Stimulated activated effector memory CD8-positive, alpha-beta T cell treated with anti-CD3 and anti-CD28 coated beads, Interleukin-12 subunit alpha, Interleukin-12 subunit beta, amount 100 ng/mL, for 72 hours (primary cell): ENCODE data around the gene CC2D2A.
A peak's percentile ranks its signal among the peaks of the same experiment; 100 is the strongest.
"Not testable (repeated sequence)": the region's sequence is repeated elsewhere in the genome, so short reads cannot be mapped to it uniquely, and the experiment has no call there.

Experiments used
- ATAC-seq: fragments of 150-1000 bp; cut with Tn5 transposase; 2 replicates; pipeline ENCODE4 v1.10.0; 2021
- DNase-seq, 2 donors: peaks; one replicate each; pipeline ENCODE4 v3.0.0; 2021 to 2022; ENCODE audit warnings: low spot score in 2 of 2
- H3K27ac Mint-ChIP-seq: one replicate; pipeline ENCODE4 v1.8.0; 2022; ENCODE audit warnings: mild to moderate bottlenecking, mixed read lengths
- H3K36me3 Mint-ChIP-seq: one replicate; pipeline ENCODE4 v1.8.0; 2022; ENCODE audit warnings: mild to moderate bottlenecking, mixed read lengths
- H3K4me1 Mint-ChIP-seq: one replicate; pipeline ENCODE4 v1.8.0; 2022; ENCODE audit warnings: mixed read lengths
- H3K4me3 Mint-ChIP-seq: one replicate; pipeline ENCODE4 v1.8.0; 2022; ENCODE audit warnings: mild to moderate bottlenecking, mixed read lengths
- H3K9me3 Mint-ChIP-seq: one replicate; pipeline ENCODE4 v1.8.0; 2022; ENCODE audit warnings: mixed read lengths

CC2D2A gene

DNA sequence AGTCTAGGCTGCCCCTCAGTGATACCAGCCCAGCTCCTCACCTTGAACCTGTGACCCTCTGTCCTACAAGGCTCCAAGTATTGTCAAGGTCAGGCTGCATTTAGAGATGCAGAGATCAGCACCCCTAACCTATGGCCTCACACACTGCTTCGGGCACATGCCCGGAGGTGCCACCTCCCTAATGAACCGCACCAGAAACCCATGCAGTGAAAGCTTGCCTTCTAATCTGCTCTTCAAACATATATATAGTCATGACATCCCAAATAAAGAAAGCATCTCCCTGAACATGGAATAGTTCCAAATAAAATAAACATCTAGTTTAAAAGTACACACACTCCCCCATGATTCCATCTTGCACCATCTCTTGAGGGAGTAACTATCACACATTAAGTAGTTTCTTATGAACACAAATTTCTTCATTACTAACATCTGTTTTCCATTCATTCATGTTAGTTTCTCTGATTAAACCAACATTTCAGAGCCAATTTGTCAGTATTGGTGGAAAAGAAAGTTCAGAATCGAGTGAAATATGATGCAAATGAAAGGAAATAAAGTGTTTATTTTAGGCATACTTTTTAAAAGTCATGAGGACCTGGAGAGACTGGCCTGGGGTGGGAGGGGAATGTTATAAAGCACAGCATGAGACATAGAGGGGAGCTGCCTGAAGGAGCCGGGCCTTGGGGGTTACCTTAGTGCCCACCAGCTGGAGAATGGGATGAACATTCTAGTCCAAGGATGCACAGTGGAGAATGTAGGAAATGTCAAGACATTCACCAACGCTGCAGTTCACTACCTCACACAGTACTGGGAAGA, 19.2 kb downstream of the CC2D2A start:
- no peak overlapping the region for H3K4me3 Mint-ChIP-seq
- no peaks in the 10 kb centered on the region for H3K36me3 Mint-ChIP-seq
- ATAC-seq (no peak), DNase-seq (no peak)
- H3K4me1 Mint-ChIP-seq = no peaks in the 10 kb centered on the region
- H3K9me3 Mint-ChIP-seq = peaks cover 27% of the 10 kb centered on the region
- no peak overlapping the region for H3K27ac Mint-ChIP-seq

DNA sequence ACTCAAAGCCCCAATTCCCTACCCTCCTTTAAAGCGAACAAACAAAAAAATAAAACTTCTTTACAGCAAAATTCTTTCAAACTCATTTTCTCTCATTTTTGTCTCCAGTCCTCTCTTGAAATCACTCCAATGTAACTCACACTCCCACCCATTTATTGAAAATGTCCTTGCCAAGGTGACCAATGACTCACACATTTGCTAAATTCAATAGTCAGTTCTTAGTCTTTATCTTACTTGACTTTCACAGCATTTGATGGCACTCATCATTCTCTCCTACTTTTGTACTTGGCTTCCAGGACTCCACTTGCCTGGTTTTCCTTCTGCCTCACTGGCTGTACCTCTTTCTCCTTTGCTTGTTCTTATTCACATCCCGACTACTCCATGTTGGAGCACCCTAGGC, 19.9 kb downstream of the CC2D2A start:
- H3K9me3 Mint-ChIP-seq = peaks cover 21% of the 10 kb centered on the region
- ATAC-seq = no peak
- H3K36me3 Mint-ChIP-seq = no peaks in the 10 kb centered on the region
- H3K4me3 Mint-ChIP-seq = no peak overlapping the region
- DNase-seq = no peak
- no peaks in the 10 kb centered on the region for H3K4me1 Mint-ChIP-seq
- H3K27ac Mint-ChIP-seq = no peak overlapping the region

DNA sequence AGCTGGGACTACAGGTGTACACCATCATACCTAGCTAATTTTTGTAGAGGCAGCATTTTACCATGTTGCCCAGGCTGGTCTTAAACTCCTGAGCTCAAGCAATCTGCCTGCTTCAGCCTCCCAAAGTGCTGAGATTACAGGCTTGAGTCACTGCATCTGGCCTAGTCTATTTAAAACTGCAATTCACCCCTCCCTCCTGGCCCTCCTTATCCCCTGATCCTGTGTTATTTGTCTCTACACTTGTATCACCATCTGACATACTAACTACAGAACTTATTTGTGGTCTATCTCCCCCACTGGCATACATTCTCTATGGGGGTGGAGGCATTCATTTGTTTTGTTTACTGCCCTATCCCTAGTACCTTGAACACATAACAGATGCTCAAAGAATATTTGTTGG, 23.7 kb downstream of the CC2D2A start:
- no peaks in the 10 kb centered on the region for H3K36me3 Mint-ChIP-seq
- no peaks in the 10 kb centered on the region for H3K4me1 Mint-ChIP-seq
- no peak overlapping the region for H3K4me3 Mint-ChIP-seq
- no peak overlapping the region for H3K27ac Mint-ChIP-seq
- H3K9me3 Mint-ChIP-seq = peaks cover 11% of the 10 kb centered on the region
- no peak for ATAC-seq
- no peak for DNase-seq

DNA sequence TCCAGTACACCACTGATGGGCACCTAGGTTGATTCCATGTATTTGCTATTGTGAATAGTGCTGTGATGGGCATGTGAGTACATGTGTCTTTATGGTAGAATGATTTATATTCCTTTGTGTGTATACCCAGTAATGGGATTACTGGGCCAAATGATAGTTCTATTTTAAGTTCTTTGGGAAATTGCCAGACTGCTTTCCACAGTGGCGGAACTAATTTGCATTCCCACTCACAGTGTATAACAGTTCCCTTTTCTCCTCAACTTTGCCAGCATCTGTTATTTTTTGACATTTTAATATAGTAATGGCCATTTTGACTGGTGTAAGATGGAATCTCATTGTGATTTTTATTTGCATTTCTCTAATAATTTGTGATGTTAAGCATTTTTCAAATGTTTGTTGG, 25.9 kb downstream of the CC2D2A start:
- H3K36me3 Mint-ChIP-seq = no peaks in the 10 kb centered on the region
- H3K9me3 Mint-ChIP-seq = no peaks in the 10 kb centered on the region
- DNase-seq (no peak), ATAC-seq (no peak)
- no peaks in the 10 kb centered on the region for H3K4me1 Mint-ChIP-seq
- no peak overlapping the region for H3K27ac Mint-ChIP-seq
- no peak overlapping the region for H3K4me3 Mint-ChIP-seq

DNA sequence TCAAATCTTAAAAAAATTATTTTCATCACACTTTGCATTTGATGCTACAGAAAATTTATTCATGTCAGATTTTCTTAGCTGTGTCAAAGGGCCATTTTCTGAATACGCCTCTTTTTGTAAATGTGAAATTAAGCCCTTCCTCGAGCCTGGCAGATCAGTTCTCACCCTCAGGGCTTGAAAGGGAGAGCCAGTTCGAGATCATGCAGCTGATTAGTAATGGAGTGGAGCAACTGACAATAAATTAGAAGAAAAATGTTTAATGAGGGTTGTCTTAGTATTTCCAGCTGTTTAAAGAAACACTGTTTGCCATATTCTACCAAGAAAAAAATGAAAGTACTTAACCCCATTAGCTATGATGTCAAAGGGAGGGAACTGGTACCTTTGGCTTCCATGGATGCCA, 28.7 kb downstream of the CC2D2A start:
- Mint-ChIP-seq H3K36me3 (peaks cover 5% of the 10 kb centered on the region), H3K27ac (no peak overlapping the region), H3K4me3 (no peak overlapping the region), H3K4me1 (no peaks in the 10 kb centered on the region), H3K9me3 (no peaks in the 10 kb centered on the region)
- ATAC-seq = no peak
- DNase-seq = no peak

DNA sequence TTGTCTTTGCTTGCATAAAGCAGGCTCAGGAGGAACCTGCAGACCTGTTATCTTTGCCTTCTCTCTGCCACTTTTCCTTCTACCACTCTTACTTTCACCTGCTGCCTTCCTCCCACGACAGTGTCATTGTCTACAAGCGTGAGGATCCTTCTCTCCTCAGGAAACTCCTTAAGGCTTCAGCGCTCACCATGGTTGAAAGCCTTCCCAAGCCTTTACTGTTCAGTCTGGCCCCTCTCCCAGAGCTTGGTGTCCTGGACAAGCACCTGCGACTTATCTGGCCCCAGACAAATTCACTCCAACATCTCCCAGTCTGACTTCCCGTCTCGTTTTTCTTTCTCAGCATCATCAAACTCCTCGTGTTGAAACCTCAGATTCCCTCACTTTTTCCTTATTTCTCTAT, 31.0 kb downstream of the CC2D2A start:
- no peak for ATAC-seq
- Mint-ChIP-seq H3K9me3 (no peaks in the 10 kb centered on the region), H3K27ac (no peak overlapping the region), H3K4me3 (no peak overlapping the region), H3K4me1 (no peaks in the 10 kb centered on the region), H3K36me3 (peaks cover 5% of the 10 kb centered on the region)
- DNase-seq = no peak

DNA sequence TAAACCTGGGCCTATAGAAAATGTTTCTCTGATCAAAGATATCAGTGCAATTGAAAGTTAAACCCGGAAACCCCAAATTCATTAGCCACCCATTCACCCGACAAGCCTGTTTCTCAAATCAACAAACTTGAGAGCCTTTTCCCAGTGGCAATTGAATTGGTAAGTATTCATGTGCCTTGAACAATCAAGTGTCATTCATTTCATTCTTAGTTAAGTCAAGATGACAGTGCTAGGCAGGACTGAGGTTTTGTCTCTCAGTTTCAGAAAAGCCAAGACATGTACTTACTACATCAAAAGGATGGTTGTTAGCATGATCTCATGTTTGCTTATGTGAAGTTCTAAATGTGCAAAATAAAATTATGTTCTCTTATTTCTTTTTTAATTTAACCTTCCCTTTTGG, 32.3 kb downstream of the CC2D2A start:
- no peak overlapping the region for H3K27ac Mint-ChIP-seq
- no peaks in the 10 kb centered on the region for H3K4me1 Mint-ChIP-seq
- H3K36me3 Mint-ChIP-seq = peaks cover 5% of the 10 kb centered on the region
- no peaks in the 10 kb centered on the region for H3K9me3 Mint-ChIP-seq
- DNase-seq = no peak
- H3K4me3 Mint-ChIP-seq = no peak overlapping the region
- ATAC-seq = peak; percentile 43

DNA sequence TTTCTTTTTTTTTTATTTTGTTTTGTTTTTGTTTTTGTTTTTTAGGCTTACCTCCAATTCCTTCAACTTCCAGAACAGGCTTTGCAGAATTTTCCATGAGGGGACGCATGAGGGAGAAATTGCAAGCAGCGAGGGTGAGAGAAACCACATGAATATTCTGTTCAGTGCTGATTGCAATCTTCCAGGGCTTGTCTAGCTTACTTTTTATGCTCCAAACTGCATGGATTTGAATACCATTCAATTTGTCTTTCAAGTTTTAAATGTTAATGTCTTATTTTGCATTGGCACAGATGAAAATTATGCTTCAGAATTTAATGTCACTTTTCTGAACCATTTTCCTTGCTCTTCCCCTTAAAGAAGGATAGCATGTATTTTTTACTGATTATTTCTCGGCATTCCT, 32.7 kb downstream of the CC2D2A start:
- Mint-ChIP-seq H3K4me1 (no peaks in the 10 kb centered on the region), H3K4me3 (no peak overlapping the region), H3K36me3 (peaks cover 5% of the 10 kb centered on the region), H3K27ac (no peak overlapping the region), H3K9me3 (no peaks in the 10 kb centered on the region)
- no peak for DNase-seq
- ATAC-seq = no peak

DNA sequence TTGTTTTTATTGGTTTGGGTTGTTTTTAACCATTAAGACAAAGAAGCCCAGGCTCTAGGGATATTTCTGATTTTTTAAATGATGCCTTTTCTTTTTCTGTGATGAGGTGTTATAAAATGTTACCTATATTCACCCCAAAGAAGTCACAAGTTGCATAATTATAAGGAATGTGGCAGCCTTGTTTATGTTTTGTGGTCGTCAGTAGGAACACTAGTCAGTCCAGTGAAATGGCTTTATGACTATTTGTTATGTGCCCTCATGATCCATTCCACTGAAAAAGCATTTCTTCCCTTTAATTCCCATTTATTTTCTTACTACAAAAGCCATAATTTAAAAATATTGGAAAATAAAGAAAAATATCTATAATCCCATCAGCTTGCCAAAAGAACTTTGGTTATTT, 34.4 kb downstream of the CC2D2A start:
- DNase-seq (no peak), ATAC-seq (no peak)
- no peak overlapping the region for H3K27ac Mint-ChIP-seq

DNA sequence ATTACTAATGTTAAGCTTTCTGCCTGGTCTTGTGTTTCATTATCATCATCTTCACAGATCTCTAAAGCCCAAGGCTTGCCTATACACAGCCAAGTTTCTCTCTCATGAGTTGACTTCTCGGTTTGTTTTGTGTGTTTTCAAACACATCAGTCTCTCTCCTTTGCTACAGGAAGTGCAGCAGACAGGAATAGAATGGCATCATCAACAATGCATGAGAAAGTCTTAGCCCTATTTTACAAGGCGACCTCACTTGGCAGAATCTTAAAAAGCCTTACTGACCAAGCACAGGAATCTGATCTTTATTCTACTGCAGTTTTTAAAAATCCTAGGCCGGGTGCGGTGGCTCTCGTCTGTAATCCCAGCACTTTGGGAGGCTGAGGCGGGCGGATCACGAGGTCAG, 36.8 kb downstream of the CC2D2A start:
- ATAC-seq (no peak), DNase-seq (no peak)
- H3K27ac Mint-ChIP-seq = no peak overlapping the region
- no peaks in the 10 kb centered on the region for H3K4me1 Mint-ChIP-seq
- peaks cover 5% of the 10 kb centered on the region for H3K36me3 Mint-ChIP-seq
- H3K4me3 Mint-ChIP-seq = no peak overlapping the region
- H3K9me3 Mint-ChIP-seq = no peaks in the 10 kb centered on the region

More for the DNA sequence above, 34.4 kb downstream of the CC2D2A start:
- Mint-ChIP-seq H3K4me3 (no peak overlapping the region), H3K4me1 (no peaks in the 10 kb centered on the region), H3K9me3 (no peaks in the 10 kb centered on the region), H3K36me3 (peaks cover 5% of the 10 kb centered on the region)

DNA sequence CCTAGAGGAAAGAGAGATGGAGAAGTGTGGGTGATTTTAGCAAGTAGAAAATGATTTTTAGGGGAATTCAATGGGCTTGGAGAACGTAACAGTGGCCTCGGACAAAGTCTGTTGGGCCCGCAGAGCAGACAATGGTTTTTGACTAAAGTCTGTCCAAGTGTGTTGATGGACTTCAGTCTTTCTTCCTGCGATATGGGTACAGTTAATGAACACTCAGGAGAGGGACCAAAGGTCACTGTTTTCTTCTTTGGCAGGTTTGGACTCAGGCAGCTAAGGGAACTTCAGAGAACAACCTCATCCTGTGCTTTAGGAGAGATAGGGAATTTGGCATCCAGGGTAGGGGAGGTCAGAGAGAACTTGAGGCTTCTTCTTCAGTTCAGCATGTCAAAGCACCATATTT, 38.0 kb downstream of the CC2D2A start:
- Mint-ChIP-seq H3K27ac (no peak overlapping the region), H3K4me1 (no peaks in the 10 kb centered on the region), H3K9me3 (no peaks in the 10 kb centered on the region)

DNA sequence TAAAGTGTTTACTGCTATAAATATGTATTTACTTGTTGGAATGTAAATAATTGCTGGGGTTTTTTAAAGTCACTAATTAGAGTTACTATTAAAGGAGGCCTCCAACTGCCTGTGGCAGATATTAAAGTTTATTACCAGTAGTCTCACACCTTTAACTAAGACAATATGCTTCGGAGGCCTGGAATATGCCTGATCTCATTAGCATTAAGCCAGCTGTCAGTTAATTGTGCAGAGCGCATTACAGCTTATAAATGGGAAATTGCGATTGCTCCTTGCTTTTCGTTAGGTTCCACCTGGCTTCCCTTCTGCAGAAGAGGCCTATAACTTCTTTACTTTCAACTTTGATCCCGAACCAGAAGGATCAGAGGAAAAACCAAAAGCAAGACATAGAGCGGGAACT, 41.3 kb downstream of the CC2D2A start:
- Mint-ChIP-seq H3K27ac (no peak overlapping the region), H3K9me3 (no peaks in the 10 kb centered on the region), H3K36me3 (peaks cover 6% of the 10 kb centered on the region), H3K4me1 (no peaks in the 10 kb centered on the region), H3K4me3 (no peak overlapping the region)
- ATAC-seq = no peak
- DNase-seq = no peak

More for the DNA sequence above, 38.0 kb downstream of the CC2D2A start:
- Mint-ChIP-seq H3K4me3 (no peak overlapping the region), H3K36me3 (peaks cover 6% of the 10 kb centered on the region)
- ATAC-seq = no peak
- DNase-seq = no peak

DNA sequence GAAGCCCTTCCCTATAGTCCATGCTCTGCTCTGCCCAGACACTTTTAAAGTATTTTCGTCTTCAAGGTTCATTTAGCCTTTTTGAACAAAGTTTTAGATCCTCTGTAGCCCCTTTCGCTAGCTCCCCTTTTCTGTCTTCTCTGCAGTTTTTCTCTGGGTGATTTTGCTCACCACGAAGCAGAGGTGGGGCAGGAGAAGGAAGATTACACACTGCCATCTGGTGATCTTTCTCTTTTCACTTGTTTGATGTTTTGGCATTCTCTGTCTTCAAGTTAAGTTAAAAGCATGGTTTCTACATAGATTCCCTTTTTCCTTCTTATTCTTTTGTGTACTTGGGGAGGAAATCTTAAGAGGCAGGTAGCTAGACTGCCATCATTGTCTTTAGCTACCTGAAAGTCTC, 43.9 kb downstream of the CC2D2A start:
- no peak overlapping the region for H3K27ac Mint-ChIP-seq
- DNase-seq = no peak
- H3K4me3 Mint-ChIP-seq = no peak overlapping the region
- no peaks in the 10 kb centered on the region for H3K4me1 Mint-ChIP-seq
- no peaks in the 10 kb centered on the region for H3K9me3 Mint-ChIP-seq
- peaks cover 6% of the 10 kb centered on the region for H3K36me3 Mint-ChIP-seq
- ATAC-seq = no peak

DNA sequence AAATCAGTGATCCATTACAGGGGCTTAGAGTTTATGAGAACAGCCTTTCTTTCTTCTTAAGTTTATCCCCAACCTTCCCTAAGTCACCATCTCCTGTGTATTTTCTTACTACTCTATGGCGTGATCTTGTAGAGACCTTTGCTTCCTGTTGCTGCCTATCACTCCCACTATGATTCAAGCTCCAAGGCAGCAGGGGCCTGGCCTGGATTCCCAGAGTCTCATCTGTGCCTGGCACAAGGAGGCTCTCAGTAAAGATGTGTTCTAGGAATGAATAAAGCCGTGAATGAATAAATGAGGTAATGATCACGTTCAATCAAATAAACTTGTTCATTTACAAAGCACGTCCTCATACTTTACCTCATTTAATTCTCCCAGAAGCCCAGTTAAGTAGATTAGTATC, 45.4 kb downstream of the CC2D2A start:
- Mint-ChIP-seq H3K27ac (no peak overlapping the region), H3K4me3 (no peak overlapping the region), H3K36me3 (peaks cover 6% of the 10 kb centered on the region), H3K4me1 (no peaks in the 10 kb centered on the region), H3K9me3 (peaks cover 4% of the 10 kb centered on the region)
- ATAC-seq = no peak
- DNase-seq = no peak

DNA sequence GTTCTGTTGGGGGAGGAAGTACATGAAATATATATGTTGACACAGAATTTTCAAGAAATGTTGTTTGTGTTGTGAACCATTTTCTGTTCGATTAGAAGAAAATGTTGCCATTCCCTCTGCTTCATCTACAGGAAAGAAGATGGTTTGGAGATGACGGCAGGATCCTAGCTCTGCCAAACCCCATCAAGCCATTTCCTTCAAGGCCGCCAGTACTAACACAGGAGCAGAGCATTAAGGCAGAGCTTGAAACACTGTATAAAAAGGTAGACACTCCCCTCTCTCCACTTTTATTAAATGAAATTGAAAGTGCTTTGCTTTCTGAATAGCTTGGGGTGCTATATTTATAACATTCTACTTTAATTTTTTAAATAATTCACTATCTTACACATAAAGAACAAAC, 46.8 kb downstream of the CC2D2A start:
- Mint-ChIP-seq H3K9me3 (peaks cover 4% of the 10 kb centered on the region), H3K4me1 (no peaks in the 10 kb centered on the region), H3K27ac (no peak overlapping the region), H3K36me3 (peaks cover 6% of the 10 kb centered on the region), H3K4me3 (no peak overlapping the region)
- ATAC-seq (no peak), DNase-seq (no peak)

DNA sequence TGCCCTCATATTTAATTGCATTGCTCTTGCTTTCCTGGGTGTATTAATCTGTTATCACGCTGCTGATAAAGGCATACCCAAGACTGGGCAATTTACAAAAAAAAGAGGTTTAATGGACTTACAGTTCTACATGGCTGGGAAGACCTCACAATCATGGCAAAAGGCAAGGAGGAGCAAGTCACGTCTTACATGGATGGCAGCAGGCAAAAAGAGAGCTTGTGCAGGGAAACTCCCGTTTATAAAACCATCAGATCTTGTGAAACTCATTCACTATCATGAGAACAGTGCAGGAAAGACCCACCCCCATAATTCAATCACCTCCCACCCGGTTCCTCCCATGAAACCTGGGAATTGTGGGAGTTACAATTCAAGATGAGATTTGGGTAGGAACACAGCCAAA, 48.0 kb downstream of the CC2D2A start:
- H3K4me1 Mint-ChIP-seq, DNase-seq, ATAC-seq, H3K9me3 Mint-ChIP-seq, H3K27ac Mint-ChIP-seq, H3K36me3 Mint-ChIP-seq, H3K4me3 Mint-ChIP-seq: not testable (repeated sequence)
